NCI-H446 treated with DMSO at 0.1 percent for 48 hours (cell line): ENCODE measurements around the gene NUDT22.
A peak's percentile ranks its signal among the peaks of the same experiment; 100 is the strongest.

Experiments
- DNase-seq: peaks from one replicate; lab custom pipeline; 2025; lab: John Stamatoyannopoulos, UW

NUDT22 gene, protein sequence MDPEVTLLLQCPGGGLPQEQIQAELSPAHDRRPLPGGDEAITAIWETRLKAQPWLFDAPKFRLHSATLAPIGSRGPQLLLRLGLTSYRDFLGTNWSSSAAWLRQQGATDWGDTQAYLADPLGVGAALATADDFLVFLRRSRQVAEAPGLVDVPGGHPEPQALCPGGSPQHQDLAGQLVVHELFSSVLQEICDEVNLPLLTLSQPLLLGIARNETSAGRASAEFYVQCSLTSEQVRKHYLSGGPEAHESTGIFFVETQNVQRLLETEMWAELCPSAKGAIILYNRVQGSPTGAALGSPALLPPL

DNA sequence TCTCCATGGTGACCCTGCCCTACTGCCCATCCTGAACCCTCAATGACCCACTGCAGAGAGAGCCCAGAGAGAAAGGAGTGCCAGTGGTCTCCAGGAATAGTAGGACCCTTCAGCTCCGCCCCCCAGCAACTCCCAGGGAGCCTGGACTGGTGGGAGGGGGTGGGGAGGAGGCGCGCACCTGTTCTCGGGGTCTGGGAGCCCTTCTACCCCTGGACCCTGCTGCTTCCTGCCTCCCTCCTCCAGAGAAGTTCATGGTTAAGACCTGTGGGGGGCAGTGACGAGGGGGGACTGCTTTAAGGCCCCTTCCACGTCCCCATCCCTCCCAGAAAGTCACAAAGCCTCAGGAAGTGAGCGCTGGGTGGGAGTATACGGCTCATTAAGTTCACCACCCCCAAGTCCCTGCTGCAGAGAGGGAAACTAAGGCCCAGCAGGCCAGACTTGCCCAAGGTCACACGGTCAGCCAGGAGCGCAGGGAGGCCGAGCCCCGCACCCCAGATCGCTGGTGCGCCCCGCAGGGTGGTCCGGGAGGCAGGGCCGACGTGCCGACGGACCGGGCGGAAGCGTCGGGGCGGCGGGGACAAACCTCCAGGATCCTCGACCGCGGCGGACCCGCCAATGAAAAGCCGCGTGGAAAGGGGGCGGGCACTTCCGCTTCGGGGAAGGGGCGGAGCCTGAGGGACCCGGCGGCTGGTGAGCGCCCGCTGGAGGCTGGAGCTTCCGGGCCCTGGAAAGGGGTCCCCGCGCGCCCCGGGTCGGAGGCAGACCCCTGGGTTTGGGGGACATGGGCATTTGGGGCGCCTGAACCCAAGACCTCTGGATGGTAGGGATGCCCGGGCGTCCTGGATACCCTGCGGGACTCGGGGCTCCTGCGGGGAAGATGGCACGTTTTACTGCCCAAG, at the start of gene NUDT22, which contains the start of gene TRPT1:
NUDT22 (plus strand) TSS at position 667 of the 899 bp plus-strand sequence. CDS start 379 bp downstream, outside the sequence.
TRPT1 (minus strand) TSS at position 579 of the 899 bp plus-strand sequence; CDS start at position 253, 326 bp downstream.
- DNase-seq, result peak; percentile 52

GRCh38 chr11:64176751-64177150, 49.3 kb upstream of the NUDT22 start:
- DNase-seq, result no peak

DNA sequence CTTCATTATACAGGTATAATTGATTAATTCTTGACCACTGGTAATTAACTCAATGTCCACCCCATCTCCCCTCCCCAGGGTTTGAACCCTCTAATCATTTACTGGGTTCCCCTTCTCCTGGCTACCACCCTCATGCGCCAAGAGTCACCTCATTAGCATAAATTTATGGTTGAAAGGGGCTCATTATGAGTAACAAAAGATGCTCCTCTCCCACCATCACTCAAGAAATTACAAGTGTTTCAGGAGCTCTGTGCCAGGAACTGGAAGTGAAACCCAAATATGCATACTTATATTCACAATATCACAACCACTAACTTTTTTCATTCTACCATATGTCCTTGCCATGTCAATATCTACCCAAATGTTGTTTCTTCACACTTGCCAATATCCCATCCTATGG, 47.9 kb upstream of the NUDT22 start:
- no peak for DNase-seq

- no peak for DNase-seq
These were observed 47.0 kb upstream of the NUDT22 start for GRCh38 chr11:64178951-64179639.

DNA sequence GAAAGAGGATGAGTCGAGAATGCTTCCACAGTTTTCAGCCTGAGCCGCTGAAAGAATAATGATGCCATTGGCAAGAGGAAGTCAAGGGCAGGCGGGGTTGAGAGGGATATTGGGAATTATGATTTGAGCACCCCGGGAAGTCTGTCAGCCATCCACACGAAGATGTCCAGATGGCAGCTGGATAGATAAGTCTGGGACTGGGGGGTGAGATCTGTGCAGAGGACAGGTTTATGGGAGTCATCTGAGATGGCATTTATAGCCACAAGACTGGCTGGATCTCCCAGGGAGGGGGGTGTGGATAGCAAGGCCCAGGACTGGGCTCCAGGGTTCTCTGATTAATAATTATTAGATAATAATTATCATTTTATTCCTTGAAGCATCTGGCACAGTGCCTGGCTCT, 45.2 kb upstream of the NUDT22 start:
- DNase-seq, result no peak

- peak; percentile 70 for DNase-seq
These were observed 44.3 kb upstream of the NUDT22 start for GRCh38 chr11:64181506-64182411.

DNA sequence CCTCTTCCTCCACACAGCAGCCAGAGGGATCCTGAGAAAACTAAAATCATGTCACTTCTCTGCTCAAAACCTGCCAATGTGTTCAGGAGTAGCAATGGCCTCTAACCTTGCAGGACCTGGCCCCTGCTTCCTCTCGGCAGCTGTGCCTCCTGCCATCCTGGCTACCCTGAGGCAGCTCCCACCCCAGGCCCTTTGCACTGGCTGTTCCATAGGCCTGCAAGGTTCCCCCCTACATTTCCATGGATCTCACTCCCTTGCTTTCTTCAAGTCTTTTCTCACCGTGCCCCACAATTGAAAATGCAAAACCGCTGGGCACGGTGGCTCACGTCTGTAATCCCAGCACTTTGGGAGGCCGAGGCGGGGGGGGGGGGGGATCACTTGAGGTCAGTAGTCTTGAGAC, 42.2 kb upstream of the NUDT22 start:
- DNase-seq, result no peak

GRCh38 chr11:64185175-64185692, 40.8 kb upstream of the NUDT22 start:
- DNase-seq, result no peak

DNA sequence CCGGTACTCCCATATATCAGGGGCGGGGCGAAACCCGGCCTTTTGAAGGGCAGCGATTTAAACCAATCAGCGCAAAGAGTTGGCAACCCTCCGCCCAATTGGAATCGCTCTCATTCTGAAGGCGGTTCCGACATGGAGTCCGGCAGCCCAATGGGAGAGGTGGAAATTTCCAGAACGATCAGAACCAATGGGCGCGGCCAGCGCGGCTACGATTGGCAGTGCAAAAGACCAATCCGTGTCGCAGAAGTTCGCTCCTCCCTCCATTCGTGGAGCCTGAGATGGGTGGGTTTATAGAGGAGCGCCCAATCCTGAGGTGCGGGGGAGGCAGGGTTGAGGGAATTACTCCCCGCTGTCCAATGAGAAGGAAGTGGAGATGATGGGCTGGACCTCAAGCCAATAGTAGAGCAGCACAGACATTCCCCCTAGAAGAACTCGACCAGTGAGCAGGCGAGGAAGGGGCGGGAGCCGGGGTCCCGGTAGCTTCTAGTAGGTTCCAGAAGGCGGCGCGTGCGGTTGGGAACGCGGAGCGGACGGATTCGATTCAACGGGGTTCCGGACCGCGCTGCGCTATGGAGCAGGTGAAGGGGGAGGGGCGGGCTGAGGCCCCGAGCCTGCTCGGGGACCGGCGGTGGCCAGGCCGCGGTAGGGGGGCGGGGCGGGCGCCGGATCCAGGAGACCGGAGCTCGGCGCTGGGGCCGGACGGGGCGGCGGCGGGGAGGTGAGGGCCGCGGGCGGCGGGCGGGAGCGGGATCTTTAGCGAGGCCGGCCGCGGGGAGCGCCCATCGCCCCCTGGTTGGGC, 40.2 kb upstream of the NUDT22 start, which contains the start of gene STIP1:
STIP1 (plus strand) TSS at position 479 of the 799 bp plus-strand sequence; CDS start at position 570, 91 bp downstream.
- DNase-seq, result peak; percentile 100

DNA sequence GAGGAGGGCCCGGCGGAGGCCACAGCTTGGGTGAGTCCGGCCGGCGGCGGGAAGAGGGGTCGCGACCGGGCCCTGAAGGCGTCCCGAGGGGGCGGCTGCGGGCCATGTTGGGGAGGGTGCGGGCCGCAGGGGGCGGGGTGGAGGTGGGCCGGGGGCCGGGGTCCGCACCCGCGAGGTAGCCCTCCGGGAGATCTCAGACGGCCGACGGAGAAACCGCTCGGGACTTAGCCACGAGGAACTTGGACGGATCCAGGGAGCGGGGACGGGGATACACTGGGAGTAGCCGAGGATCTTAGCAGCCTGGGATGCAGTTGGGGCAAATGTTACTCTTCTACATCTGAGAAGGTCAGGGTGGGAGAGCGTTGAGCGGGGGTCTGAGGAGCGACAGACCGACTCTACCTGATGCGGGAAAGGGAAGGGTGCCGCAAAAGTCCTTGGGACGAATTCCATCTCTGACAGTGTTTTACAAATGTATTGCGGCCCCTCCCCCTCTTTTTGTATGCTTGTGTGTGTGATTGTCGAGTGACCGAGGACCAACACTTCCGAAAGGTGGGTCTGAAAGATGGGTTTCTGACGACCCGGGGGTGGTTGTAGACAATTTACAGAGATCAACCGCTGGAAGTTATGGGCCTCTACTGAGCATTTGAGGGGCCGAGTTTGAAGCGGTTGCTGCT, 39.4 kb upstream of the NUDT22 start:
- no peak for DNase-seq

DNA sequence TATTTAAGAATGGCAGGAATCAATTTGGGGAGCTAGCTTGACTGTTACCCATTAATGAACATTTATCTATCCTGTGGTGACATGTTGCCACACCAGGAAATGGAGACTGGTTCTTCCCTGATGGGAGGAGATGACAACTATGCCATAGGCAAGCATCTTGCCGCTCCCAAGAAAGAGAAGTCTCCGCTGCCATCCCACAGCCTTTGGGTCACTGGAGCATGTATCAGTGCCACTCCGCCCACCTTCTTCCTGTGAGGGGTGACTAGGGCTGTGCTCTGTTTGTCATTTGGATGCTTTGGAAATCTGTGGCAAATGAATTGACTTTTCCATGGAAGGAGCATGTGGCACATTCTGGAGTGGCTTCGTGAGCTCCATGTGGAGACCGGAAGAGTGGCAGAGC, 33.6 kb upstream of the NUDT22 start:
- DNase-seq, result no peak

GRCh38 chr11:64196626-64197025, 29.4 kb upstream of the NUDT22 start:
- DNase-seq, result no peak

- no peak for DNase-seq
These were observed 27.6 kb upstream of the NUDT22 start for GRCh38 chr11:64198511-64198910.

DNA sequence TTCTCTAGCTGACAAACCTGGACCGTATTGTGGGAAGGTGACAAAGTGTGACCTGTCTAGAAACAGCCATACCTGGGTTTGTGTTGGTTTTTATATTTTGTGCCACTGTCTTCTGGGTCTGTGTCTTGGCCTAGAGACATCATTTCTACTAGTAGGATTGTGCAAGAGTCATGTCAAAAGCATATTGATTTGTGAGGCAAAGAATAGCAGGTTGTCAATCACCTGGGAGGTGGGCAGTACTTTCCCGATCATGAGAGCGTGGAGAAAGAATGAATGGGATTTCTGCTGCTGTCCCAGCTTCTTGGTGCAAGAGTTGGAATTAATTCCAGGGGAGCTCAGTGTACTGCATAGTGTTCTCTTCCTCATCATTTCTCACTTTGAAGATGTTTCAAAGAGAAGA, 24.5 kb upstream of the NUDT22 start:
- no peak for DNase-seq

DNA sequence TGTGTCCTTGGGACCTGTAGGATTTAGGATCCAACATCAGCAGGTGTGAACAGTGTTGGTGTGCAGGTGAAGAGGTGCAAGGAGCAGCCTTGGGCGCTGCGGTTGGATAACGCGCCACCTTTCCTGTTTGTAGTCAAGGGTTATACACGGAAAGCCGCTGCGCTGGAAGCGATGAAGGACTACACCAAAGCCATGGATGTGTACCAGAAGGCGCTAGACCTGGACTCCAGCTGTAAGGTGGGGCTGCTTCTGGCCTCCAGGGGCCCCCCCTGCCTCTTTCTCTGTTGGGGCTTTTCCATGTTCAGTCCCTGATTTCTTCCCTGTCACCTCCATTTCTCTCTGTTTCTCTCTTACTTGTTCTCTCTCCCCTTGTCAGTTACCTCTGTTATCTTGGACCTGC, 23.1 kb upstream of the NUDT22 start:
- DNase-seq, result no peak

DNA sequence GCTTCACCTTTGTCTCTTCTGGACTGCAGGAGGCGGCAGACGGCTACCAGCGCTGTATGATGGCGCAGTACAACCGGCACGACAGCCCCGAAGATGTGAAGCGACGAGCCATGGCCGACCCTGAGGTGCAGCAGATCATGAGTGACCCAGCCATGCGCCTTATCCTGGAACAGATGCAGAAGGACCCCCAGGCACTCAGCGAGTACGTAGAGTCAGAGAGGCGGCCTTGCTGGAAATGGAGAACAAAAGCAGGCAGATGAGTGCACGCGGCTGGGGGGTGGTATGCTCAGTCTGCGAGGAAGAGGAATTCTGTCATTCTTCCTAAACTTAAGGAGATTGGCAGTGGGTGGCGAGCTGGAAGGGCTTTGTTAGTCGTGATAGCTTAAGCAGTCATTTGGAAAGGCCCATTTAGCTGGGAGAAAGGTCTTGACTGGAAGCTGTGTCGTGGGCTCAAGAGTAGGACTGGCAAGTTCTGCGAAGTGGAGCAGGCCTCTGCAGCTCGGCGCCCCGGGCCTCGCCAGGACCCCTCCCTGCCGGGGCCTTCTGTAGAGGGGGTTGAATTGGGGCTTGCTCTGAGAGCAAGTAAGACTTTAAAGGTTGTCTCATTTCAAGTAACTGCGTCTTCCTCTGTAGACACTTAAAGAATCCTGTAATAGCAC, 22.5 kb upstream of the NUDT22 start:
- DNase-seq, result no peak

DNA sequence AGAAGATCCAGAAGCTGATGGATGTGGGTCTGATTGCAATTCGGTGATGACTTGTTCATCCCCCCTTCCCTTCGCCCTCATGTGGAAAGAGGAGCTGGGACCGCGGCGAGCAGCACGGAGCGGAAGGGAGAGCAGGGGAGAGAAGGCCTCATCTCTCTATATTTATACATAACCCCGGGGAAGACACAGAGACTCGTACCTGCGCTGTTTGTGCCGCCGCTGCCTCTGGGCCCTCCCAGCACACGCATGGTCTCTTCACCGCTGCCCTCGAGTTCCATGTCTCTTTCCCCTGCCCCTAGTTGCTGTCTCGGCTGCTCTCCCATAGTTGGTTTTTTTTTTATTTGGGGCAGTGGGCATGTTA, 22.0 kb upstream of the NUDT22 start:
- no peak for DNase-seq

GRCh38 chr11:64204464-64204989, 21.5 kb upstream of the NUDT22 start:
- DNase-seq, result peak; percentile 81
